Measurements from ENCODE around the gene PPARD.

- TF ChIP-seq MAZ (IDR thresholded peaks at IDR 0.05; ENCODE audit: borderline replicate concordance, low read depth, low read length), result no peak
- TF ChIP-seq EP300 (IDR thresholded peaks at IDR 0.05), result no peak
- no peak for TF ChIP-seq HEYL (CRISPR knock-in tag; IDR thresholded peaks at IDR 0.05)
- no peak for TF ChIP-seq RFX5 (IDR thresholded peaks at IDR 0.05)
- TF ChIP-seq, protein P1, sequence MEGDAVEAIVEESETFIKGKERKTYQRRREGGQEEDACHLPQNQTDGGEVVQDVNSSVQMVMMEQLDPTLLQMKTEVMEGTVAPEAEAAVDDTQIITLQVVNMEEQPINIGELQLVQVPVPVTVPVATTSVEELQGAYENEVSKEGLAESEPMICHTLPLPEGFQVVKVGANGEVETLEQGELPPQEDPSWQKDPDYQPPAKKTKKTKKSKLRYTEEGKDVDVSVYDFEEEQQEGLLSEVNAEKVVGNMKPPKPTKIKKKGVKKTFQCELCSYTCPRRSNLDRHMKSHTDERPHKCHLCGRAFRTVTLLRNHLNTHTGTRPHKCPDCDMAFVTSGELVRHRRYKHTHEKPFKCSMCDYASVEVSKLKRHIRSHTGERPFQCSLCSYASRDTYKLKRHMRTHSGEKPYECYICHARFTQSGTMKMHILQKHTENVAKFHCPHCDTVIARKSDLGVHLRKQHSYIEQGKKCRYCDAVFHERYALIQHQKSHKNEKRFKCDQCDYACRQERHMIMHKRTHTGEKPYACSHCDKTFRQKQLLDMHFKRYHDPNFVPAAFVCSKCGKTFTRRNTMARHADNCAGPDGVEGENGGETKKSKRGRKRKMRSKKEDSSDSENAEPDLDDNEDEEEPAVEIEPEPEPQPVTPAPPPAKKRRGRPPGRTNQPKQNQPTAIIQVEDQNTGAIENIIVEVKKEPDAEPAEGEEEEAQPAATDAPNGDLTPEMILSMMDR (IDR thresholded peaks at IDR 0.05), result no peak
- TF ChIP-seq, protein P2, sequence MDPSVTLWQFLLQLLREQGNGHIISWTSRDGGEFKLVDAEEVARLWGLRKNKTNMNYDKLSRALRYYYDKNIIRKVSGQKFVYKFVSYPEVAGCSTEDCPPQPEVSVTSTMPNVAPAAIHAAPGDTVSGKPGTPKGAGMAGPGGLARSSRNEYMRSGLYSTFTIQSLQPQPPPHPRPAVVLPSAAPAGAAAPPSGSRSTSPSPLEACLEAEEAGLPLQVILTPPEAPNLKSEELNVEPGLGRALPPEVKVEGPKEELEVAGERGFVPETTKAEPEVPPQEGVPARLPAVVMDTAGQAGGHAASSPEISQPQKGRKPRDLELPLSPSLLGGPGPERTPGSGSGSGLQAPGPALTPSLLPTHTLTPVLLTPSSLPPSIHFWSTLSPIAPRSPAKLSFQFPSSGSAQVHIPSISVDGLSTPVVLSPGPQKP (IDR thresholded peaks at IDR 0.05; ENCODE audit: low read depth, low read length), result no peak
- TF ChIP-seq HDAC2 (IDR thresholded peaks at IDR 0.05), result no peak
- TF ChIP-seq HMGXB4 (CRISPR knock-in tag; IDR thresholded peaks at IDR 0.05; ENCODE audit: borderline replicate concordance), result no peak
- no peak for TF ChIP-seq ESRRA (IDR thresholded peaks at IDR 0.05; ENCODE audit: borderline replicate concordance, low read length)
Observed at GRCh38 chr6:35425284-35425683, 82.9 kb downstream of the PPARD start.
